CD4-positive, alpha-beta T cell treated with Interleukin-15 for 1 hour (primary cell): ENCODE results near the gene LRCH2.

ENCODE experiments used
- DNase-seq: peaks from one replicate; pipeline ENCODE4 v3.0.0-alpha.2; 2020

LRCH2 gene

DNA sequence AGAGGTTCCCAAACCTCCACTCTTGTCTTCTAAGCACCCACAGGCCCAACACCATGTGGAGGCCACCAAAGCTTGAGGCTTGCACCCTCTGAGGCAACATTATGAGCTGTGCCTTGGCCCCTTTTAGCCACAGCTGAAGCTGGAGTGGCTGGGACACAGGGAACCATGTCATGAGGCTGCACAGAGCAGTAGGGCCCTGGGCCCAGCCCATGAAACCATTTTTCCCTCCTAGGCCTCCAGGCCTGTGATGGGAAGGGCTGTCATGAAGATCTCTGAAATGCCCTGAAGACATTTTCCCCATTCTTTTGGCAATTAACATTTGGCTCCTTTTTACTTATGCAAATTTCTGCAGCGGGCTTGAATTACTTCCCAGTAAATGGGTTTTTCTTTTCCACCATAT lies 29.9 kb downstream of the LRCH2 start:
- no peak for DNase-seq

DNA sequence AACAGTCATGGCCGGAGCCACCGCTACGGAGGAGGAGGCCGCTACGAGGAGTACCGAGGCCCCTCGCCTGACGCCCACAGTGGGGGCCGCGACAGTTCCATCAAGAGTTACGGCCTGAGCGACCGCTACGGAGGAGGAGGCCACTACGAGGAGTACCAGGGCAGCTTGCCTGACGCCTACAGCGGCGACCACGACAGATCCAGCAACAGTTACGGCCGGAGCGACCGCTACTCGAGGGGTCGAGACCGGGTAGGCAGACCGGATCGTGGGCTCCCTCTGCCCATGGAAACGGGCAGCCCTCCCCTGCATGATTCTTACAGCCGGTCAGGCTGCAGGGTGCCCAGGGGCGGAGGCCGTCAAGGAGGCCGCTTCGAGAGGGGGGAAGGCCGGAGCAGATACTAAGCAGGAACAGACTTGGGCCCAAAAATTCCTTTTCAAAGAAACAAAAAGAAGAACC lies 41.6 kb downstream of the LRCH2 start:
- no peak for DNase-seq

DNA sequence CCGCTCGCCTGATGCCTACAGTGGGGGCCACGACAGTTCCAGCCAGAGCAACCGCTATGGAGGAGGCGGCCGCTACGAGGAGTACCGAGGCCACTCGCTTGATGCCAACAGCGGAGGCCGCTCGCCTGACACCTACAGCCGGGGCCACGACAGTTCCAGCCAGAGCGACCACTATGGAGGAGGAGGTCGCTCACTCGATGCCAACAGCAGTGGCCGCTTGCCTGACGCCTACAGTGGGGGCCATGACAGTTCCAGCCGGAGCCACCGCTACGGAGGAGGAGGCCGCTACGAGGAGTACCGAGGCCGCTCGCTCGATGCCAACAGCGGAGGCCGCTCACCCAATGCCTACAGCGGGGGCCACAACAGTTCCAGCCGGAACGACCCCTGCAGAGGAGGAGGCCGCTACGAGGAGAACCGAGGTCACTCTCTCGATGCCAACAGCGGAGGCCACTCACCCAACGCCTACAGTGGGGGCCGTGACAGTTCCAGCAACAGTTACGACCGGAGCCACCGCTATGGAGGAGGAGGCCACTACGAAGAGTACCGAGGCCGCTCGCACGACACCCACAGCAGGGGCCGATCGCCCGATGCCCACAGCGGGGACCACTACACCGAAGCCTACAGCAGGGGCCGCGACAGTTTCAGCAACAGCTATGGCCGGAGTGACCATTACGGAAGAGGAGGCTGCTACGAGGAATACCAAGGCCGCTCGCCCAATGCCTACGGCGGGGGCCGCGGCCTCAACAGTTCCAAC lies 42.2 kb downstream of the LRCH2 start:
- no peak for DNase-seq

DNA sequence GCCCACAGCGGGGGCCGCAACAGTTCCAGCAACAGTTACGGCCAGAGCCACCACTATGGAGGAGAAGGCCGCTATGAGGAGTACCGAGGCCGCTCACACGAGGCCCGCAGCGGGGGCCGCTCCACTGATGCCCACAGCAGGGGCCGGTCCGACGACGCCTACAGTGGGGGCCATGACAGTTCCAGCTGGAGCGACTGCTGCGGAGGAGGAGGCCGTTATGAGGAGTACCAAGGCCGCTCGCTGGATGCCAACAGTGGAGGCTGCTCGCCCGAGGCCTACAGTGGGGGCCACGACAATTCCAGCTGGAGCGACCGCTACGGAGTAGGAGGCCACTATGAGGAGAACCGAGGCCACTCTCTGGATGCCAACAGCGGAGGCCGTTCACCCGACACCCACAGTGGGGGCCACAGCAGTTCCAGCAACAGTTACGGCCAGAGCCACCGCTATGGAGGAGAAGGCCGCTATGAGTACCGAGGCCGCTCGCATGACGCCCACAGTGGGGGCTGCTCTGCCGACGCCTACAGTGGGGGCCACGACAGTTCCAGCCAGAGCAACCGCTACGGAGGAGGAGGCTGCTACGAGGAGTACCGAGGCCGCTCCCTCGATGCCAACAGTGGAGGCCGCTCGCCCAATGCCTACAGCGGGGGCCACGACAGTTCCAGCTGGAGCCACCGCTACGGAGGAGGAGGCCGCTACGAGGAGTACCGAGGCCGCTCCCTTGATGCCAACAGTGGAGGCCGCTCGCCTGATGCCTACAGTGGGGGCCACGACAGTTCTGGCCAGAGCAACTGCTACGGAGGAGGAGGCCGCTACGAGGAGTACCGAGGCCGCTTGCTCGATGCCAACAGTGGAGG lies 43.0 kb downstream of the LRCH2 start:
- no peak for DNase-seq

DNA sequence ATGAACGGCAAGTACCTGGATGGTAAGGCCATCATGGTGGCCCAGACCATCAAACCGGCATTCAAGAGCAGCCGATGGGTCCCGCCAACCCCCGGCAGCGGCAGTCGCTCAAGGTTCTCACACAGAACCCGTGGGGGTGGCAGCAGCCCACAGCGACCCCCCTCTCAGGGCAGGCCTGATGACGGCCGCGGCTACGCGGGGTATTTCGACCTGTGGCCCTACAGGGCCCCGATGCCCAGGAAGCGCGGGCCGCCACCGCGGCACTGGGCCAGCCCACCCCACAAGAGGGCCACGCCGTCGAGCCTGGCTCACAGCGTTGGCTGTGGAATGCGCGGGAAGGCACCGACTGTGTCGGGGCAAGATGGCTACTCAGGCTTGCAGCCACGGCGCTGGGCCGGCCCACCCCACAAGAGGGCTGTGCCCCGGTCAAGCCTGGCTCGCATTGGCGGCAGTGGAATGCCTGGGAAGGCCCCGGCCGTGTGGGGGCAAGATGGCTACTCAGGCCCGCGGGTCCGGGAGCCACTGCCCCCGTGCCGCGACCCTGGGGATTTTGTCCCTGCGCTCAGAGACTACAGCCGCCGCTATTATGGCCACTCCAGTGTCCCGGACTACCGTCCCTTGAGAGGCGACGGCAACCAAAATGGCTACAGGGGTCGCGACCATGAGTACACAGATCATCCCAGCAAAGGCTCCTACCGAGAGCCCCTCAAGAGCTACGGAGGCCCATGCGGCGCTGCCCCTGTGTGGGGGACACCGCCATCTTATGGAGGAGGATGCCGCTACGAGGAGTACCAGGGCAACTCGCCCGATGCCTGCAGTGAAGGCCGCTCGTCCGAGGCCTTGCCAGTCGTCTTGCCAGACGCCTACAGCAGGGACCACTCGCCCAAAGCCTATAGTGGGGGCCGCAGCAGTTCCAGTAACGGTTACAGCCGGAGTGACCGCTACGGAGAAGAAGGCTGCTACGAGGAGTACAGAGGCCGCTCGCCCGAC lies 44.0 kb downstream of the LRCH2 start:
- DNase-seq, result no peak

DNA sequence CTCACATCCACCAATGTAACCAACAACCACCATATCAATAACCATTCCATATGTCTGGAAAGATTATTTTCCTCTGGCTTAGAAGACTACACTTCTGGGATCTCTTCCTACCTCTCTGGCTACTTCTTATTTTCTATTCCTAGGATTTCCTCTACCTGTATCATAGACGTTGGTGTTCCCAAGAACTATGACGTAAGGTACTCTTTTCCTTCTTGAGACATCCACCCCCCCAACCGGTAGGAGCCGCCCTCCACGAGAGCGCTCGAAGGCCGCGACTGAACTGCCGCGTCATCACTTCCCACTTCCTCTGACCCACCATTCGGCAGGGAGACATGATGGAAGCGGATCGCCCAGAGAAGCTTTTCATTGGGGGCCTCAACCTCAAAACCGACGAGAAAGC lies 44.8 kb downstream of the LRCH2 start, which contains the start of gene RBMXL3:
RBMXL3 (plus strand) TSS at position 301 of the 400 bp plus-strand sequence; CDS start at position 333, 32 bp downstream.
- DNase-seq, result no peak

DNA sequence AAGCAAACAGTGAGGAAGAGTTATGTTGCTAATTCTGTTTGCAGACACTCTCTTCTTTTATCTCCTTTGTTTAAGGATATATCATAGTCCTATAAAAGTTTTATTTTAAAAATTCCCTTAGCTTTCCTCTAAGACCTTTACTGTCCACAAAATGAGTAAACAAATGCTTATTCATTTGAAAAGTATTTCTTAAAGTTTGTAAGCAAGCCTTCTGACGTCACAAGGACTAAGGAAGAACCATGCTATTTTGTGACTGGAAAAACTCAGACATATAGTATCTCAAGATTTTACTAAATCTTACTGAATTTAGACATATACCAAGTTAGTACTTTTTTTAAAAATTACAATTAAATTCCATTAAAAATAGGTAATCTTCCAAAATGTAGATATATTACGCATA lies 49.9 kb downstream of the LRCH2 start:
- no peak for DNase-seq

DNA sequence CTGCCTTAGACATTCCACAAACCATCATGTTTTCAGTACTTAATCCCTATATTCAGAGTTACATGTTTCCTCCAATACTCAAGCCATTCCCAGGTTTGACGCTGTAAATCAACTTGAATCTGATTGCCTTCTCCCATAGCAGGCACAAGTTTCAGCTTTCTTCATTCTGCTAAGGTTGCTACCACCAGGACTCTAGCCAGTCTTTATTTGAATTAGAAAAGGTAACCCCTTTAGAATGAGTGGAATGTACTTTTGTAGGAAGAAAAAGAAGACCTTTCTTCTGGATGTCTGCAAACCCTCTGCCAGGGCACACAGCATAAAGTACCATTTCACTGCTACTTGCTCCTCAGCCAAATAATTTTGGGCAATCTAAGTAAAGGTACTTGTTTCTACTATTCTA lies 55.4 kb downstream of the LRCH2 start:
- no peak for DNase-seq

DNA sequence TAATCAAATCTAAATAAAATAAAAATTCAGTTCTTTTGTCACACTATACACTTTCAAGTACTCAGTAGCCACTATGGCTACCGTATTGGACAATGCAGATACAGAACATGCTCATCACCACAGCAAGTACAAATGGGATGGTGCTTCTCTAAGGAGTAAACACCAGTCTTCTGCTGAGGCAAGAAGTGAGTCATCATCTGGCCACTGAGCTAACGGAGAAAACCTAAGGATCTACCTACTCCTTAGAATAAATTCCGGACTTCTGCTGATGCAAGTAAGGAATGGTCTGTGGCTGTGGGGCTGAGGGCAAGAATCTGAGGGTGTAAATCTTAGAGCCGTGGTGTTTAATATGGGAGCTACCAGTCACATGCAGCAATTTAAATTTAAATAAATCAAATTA lies 56.0 kb downstream of the LRCH2 start:
- no peak for DNase-seq

DNA sequence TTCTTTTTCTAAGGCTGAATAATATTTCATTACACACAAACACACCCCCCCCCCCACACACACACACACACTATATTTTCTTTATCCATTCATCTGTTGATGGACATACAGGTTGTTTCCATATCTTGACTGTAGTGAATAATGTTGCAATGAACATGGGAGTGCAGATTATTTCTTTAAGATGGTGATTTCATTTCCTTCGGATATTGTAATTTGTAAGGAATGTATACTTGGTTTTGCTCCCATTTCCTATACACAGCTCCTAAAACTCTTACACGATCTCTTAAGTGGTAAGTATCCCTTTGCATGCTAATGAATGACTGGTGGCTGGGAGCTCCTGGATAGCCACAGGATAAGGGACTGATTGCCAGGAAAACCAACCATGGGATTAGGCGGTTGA lies 59.3 kb downstream of the LRCH2 start:
- no peak for DNase-seq

DNA sequence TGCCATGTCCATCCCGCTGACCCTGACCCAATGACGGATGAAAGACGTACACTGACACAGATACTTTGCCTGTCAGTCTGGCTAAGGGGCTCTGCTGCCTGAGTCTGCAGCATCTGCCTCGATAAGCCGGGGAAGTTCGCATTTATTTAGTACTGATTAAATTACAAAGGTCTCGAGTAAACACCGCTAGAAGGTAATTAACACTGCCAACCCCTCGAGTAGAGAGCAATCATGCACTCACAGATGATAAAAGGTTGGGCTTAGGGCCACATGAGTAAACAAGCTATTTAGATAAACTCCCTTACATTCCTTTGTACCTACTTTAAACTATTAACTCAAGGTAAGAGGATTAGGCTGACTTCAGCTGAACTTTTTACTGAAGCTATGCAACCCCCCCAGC lies 60.7 kb downstream of the LRCH2 start:
- no peak for DNase-seq

DNA sequence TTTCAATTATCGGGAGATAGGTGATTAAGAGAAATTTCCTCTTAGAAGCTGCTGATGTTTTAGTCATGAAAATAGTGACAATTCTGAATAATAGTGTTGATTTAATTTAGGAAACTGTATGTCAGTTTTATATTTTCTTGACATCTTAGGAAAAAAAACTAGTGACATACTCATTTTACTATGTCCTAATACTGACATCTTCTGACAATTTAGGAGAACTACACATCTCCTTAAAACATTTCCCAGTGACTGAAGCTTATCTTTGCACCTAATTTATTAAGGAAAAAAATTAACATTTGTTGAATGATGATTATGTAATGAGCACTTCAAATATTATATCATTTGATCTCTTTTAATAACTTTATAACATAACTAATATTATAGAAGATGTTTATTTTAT lies 86.7 kb downstream of the LRCH2 start:
- DNase-seq, result no peak

DNA sequence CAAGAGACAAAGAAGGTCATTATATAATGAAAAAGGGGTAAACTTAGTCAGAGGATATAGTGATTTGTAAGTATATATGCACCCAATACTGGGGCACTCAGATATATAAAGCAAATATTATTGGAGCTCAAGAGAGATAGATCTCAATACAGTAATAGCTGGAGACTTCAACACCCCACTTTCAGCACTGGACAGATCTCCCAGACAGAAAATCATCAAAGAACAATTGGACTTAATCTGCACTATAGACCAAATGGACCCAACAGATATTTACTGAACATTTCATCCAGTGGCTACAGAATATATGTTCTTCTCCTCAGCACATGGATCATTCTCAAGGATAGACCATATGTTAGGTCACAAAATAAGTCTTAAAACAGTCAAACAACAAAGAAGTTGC lies 91.8 kb downstream of the LRCH2 start:
- no peak for DNase-seq

DNA sequence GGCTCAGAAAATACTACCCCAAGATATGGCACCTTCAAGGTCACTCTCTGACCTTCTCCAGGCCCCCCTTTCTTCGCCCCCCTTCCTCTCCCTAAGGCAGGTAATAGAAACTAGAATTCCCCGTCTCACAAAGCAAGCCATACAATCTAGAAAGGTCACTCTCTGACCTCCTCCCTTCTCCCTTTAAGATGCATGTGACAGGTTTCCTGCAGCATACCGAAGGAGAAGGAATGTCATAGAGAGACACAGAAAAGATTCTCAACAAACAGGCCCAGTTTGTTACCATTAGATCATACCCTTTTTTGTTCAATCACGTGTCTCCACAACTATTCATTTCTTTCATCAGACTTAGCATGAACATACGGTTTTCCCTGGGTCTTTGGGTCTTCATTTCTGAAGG lies 95.9 kb downstream of the LRCH2 start:
- DNase-seq, result no peak

DNA sequence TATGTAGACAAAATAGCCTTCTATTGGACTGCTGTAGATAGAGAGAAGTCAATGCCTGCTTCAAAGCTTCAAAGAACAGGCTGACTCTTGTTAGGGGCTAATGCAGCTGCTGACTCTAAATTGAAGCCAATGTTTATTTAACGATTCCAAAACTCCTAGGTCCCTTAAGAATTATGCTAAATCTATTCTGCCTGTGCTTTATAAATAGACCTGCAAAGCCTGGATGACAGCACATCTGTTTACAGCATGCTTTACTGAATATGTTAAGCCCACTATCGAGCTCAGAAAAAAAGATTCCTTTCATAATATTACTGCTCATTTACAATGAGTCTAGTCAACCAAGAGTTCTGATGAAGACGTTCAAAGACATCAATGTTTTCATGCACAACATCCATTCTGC lies 99.5 kb downstream of the LRCH2 start:
- DNase-seq, result no peak

DNA sequence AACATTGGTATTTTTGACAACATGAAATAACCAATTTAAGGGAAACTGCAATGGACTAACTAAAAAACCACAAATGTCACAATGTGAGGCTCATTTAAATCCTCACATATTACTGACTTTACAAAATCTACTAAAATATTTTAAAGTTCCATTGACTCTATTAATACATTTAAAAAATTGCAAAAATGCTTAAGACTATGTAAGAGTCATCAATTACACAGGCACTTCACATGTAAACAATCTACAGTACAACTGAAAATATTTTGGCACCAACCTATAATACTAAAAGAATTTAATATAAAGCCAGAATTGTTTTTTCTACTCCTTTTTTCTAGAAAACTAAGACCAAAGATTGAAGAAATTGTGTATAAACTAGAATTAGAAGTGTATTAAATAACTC lies 121.5 kb downstream of the LRCH2 start:
- DNase-seq, result no peak

DNA sequence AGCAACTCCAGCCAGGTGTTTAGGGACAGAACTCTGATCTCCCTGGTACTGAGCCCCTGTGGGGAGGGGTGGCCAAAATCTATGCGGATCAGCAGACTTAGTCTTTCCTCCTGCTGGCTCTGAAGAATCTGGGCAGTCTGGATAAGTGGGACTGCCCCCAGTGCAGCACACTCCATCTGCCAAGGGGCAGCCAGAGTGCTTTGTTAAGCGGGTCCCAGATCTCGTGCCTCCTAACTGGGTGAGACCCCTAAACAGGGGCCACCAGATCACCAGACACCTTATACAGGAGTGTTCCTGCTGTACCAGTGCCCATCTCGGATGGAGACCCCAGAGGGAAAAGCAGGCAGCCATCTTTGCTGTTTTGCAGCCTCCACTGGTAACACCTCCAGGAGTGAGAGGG lies 135.0 kb downstream of the LRCH2 start:
- no peak for DNase-seq

DNA sequence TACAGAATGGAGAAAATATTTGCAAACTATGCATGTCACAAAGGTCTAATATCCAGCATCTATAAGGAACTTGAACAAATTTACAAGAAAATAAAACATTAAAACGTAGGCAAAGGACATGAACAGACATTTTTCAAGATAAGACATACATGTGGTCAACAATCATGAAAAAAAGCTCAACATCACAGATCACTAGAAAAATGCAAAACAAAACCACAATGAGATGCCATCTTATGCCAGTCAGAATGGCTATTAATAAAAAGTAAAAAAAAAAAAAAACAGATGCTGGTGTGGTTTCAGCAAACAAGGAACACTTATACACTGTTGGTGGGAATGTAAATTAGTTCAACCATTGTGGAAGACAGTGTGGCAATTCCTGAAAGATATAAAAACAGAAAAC lies 140.7 kb downstream of the LRCH2 start:
- no peak for DNase-seq

DNA sequence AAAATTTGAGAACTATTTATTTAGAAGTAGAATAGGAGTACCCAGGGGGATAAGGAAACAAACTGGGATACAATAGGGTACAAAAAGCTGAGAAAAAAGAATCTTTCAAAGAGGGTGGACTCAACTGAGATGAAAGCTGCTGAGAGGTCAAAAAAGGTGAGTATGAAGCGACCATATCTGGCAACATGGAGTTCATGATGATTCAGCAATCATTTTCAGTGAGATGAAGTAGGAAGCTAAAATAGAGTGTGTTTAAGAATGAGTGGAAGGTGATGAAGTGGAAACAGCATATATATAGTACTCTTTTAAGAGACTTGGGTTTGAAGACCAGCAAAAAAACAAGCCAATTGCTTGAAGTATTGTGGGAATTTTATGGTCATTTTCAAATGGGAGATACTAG lies 144.5 kb downstream of the LRCH2 start:
- DNase-seq, result no peak

DNA sequence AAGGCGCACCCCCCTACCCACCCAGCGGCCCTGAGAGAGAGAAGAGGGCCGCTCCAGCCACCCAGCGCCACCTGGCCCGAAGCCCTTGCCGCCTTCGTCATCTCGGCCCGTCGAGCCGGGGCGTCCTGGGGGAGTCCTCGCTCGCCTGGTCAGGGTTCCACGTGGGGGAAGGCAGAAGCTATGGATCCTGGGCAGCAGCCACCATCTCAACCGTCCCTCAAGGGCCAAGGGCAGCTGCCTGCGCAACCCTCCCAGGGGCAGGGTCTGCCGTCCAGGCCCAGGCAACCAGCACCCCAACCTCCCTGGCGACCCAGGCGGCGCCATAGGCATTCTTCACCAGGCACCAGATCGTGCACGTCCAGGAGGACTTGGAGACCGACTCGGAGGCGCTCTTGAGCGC lies 165.0 kb downstream of the LRCH2 start:
- DNase-seq, result no peak

DNA sequence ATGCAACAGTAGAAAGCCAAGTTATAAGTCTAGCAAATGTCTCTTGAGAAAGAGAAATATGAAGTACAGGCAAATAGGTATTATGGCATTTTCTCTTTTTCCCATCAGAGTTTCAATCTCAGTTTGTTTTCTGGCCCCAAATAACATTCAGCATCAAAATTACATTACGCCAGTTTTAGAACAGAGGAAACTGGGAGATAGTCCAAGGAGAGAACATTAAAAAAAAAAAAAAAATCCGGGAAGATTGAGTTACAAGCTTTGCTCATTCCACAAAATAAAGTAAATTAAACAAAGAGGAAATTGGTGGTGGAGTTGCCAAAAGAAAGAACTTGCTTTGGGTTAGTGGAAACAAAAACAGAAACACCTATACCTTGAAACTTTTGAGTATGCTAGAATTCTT lies 166.1 kb downstream of the LRCH2 start:
- no peak for DNase-seq

DNA sequence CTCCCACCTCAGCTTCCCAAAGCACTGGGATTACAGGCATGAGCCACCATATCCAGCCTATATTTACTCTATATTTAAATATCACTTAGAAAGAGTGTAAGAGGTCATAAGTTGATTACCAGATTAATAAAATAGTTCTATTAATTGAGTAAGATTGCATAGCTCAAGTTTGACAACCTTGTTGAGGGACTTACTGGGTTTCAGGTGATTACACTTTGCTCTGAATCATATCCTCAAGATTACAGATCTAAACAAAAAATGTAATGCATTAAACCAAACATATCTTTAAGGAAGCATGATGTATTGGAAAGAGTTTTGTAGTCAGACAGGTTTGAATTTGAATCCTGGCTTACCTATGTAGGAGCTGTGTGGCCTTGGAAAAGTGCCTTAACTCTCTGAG lies 168.6 kb downstream of the LRCH2 start:
- no peak for DNase-seq
